ENCODE measurements around the gene SOX21.

- TF ChIP-seq POLR2A (IDR thresholded peaks at IDR 0.05) (no peak), CTCF (IDR thresholded peaks at IDR 0.05) (no peak)
Observed at GRCh38 chr13:94662274-94662945, 49.9 kb downstream of the SOX21 start.
